ENCODE results near the gene C13orf46. TPM values are rescaled to one million over a fixed set of nuclear protein-coding genes. Genes with fewer than 3 reads are reported as not detected.

C13orf46 gene
- total and polyA plus RNA-seq, 2 of the 8 experiments (the other 6 are each of a cell fraction or from before 2014, with no cell fraction given), result 0.23 to 0.28 TPM

DNA sequence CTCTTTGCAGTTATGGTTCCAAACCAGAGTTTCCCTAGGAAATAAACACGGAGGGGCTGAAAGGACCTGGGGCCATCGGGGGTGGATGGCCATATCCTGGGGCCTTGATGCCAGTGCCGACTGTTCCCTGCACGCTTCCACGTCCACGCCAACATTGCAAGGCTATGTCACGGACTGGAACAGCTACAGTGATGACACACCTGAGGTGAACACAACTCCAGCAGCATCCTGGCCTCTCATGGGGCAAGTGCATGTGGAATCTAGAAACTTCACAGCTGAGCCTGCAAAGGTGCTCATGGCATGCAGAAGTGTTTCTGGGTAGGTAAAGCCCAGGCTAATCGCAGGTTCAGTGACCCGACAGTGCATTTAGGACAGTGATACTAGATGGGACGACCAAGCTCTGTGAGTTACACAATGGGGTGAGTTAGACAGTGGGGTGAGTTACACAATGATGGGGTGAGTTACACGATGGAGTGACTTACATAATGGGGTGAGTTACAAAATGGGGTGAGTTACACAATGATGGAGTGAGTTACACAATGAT, 58.0 kb downstream of the C13orf46 start:
- H2BK20ac ChIP-seq (ENCODE audit: low read length), result no peak overlapping the region
- H2AK5ac ChIP-seq (ENCODE audit: low read depth, low read length), result no peak overlapping the region
- no peak for TF ChIP-seq CREB1 (IDR thresholded peaks at IDR 0.05)
- no peak for TF ChIP-seq BCL11A (IDR thresholded peaks at IDR 0.05; ENCODE audit: low read depth in 2 of 2, low read length in 2 of 2)
- no peak for TF ChIP-seq ASH2L (IDR thresholded peaks at IDR 0.05; ENCODE audit: low read length)
- no peak for TF ChIP-seq SIX5 (IDR thresholded peaks at IDR 0.05; ENCODE audit: low read depth, low read length)
- no peak for TF ChIP-seq CBX5 (IDR thresholded peaks at IDR 0.05; ENCODE audit: low read depth, low read length)
- TF ChIP-seq, protein P1, sequence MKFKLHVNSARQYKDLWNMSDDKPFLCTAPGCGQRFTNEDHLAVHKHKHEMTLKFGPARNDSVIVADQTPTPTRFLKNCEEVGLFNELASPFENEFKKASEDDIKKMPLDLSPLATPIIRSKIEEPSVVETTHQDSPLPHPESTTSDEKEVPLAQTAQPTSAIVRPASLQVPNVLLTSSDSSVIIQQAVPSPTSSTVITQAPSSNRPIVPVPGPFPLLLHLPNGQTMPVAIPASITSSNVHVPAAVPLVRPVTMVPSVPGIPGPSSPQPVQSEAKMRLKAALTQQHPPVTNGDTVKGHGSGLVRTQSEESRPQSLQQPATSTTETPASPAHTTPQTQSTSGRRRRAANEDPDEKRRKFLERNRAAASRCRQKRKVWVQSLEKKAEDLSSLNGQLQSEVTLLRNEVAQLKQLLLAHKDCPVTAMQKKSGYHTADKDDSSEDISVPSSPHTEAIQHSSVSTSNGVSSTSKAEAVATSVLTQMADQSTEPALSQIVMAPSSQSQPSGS (IDR thresholded peaks at IDR 0.05; ENCODE audit: low read length), result no peak
- TF ChIP-seq SUZ12 (IDR thresholded peaks at IDR 0.05; ENCODE audit: low read length), result no peak
- no peaks in the 10 kb centered on the region for H3K23me2 ChIP-seq (ENCODE audit: low read depth, low read length)
- H3K14ac ChIP-seq (ENCODE audit: insufficient read length), result peak overlapping the region; percentile 77
- H4K5ac ChIP-seq (ENCODE audit: insufficient read length, low read depth, low read length), result no peak overlapping the region
- H3K9me3 ChIP-seq (ENCODE audit: insufficient read depth in 2 of 2, low read depth in 1 of 2, low read length in 1 of 2), result no peaks in the 10 kb centered on the region
- no peak for FAIRE-seq
- no peak overlapping the region for H2BK120ac ChIP-seq (replicated peaks; ENCODE audit: low read depth, low read length)
- no peak overlapping the region for H3K4me3 ChIP-seq (ENCODE audit: extremely low read depth in 1 of 4, insufficient read depth in 2 of 4, low read depth in 3 of 4, low read length in 4 of 4)
- H2AFZ ChIP-seq (ENCODE audit: low read length), result no peak overlapping the region
- no peak overlapping the region for H3K9ac ChIP-seq (replicated peaks in 1 of 4; ENCODE audit: extremely low read depth in 1 of 4, low read depth in 3 of 4, low read length in 3 of 4)
- H4K8ac ChIP-seq (ENCODE audit: extremely low read depth, insufficient read depth, low read length), result no peak overlapping the region
- H2BK15ac ChIP-seq (ENCODE audit: low read length), result no peak overlapping the region
- H3K79me1 ChIP-seq (ENCODE audit: low read depth, low read length), result no peaks in the 10 kb centered on the region
- H3K23ac ChIP-seq (ENCODE audit: insufficient read length), result no peak overlapping the region
- no peak overlapping the region for H2BK12ac ChIP-seq (ENCODE audit: low read depth, low read length)
- ChIA-PET POLR2A (ENCODE audit: partially characterized antibody) (interaction anchor here (0.7 kb wide), 1 partner anchor 12 kb away, joined by 3 read pairs; no protein-coding TSS in a partner anchor), CTCF (ENCODE audit: partially characterized antibody) (interaction anchor here (0.6 to 1.5 kb wide), 5 partner anchors 9 to 1254 kb away, joined by 3 to 5 read pairs (median 4); no protein-coding TSS in a partner anchor)
- no peaks in the 10 kb centered on the region for H3K79me2 ChIP-seq (ENCODE audit: control insufficient read depth in 1 of 2, insufficient read depth in 2 of 2, low read length in 2 of 2)
- WGBS, 2 experiments (ENCODE audit: extremely low coverage in 1 of 2, insufficient coverage in 1 of 2, insufficient read length in 1 of 2, insufficient replicate concordance in 2 of 2, low coverage in 1 of 2, low lambda C conversion rate in 2 of 2, missing lambda C conversion rate in 1 of 2), result 88% methylated on average over 11 of the region's 11 CpGs; no CpG with 5 or more reads in 1 of the 2 experiments
- H3K56ac ChIP-seq (replicated peaks; ENCODE audit: insufficient read length, low read depth, low read length), result no peak overlapping the region
- H2BK5ac ChIP-seq (ENCODE audit: low read depth, low read length), result no peak overlapping the region
- H3K36me3 ChIP-seq (ENCODE audit: control insufficient read depth in 2 of 4, insufficient read depth in 4 of 4, low read length in 3 of 4), result no peaks in the 10 kb centered on the region
- H3K27me3 ChIP-seq (replicated peaks in 1 of 4; ENCODE audit: control insufficient read depth in 3 of 4, extremely low read depth in 1 of 4, insufficient read depth in 3 of 4, low read length in 3 of 4), result peaks cover 0 to 5% (median 0%) of the 10 kb centered on the region in 4 experiments; a peak in 1 of 7 replicates
- no peak for DNase-seq (ENCODE audit: low read depth in 1 of 2, low spot score in 2 of 2)
- H3K27ac ChIP-seq (ENCODE audit: low read depth, low read length), result no peak overlapping the region
- no peak overlapping the region for H3K4me2 ChIP-seq (ENCODE audit: insufficient read depth in 1 of 2, low read depth in 2 of 2, low read length in 2 of 2)
- no peak overlapping the region for H4K91ac ChIP-seq (replicated peaks; ENCODE audit: insufficient read length, low read length)
- H4K20me1 ChIP-seq (replicated peaks in 1 of 2; ENCODE audit: control insufficient read depth in 1 of 2, insufficient read depth in 2 of 2, low read length in 2 of 2), result no peaks in the 10 kb centered on the region
- H3K18ac ChIP-seq (ENCODE audit: extremely low read depth, low read length), result no peak overlapping the region
- no peak overlapping the region for H3K4ac ChIP-seq (replicated peaks; ENCODE audit: insufficient read length, low read depth, low read length)
- no peaks in the 10 kb centered on the region for H3K4me1 ChIP-seq (replicated peaks in 1 of 4; ENCODE audit: control insufficient read depth in 3 of 4, insufficient read depth in 4 of 4, low read length in 3 of 4)

Measured in H1 (cell line).